Measurements from ENCODE around the gene TFPT. TPM values are rescaled to one million over a fixed set of nuclear protein-coding genes. Genes with fewer than 3 reads are reported as not detected.

Gene TFPT
- total RNA-seq, 1 donor from 2014 or later, result 6.1 TPM

DNA sequence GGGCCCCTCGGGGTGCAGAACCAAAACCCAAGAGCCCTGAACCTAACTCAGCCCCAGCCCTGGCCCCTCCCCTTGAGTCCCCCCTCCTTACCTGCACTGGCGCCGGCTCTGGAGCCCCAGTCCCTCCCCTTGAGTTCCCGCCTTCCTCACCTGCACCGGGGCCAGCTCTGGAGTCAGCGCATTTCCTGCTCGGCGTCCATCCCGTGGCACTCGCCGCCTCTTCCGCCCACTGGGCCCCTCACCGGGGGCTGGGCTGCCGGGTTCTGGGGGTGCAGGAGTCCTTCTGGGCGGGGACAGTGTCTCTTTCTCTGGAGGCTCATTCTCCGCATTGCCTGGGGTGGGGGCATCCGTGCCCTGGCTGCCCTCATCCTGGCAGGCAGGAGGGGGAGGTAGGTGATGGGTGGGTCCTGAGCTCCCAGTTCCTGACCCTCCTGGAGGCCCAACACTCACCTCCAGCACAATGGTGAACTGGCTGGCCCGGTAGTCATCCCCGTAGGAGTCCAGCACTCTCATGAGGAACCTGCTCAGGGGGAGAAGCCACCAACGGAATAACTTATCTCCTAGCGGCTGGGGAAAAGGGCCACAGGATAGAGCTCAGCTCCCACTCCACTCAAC is 7.5 kb downstream of the TFPT start:
- no peak for TF ChIP-seq CTCF (IDR thresholded peaks at IDR 0.05; ENCODE audit: insufficient read depth, low read length, severe bottlenecking)
- Histone ChIP-seq H3K4me3 (ENCODE audit: low read depth, low read length) (no peak overlapping the region), H3K36me3 (ENCODE audit: control insufficient read depth, insufficient read depth, low read length) (peaks cover 18% of the 10 kb centered on the region), H3K27me3 (ENCODE audit: control insufficient read depth, insufficient read depth, low read length) (no peaks in the 10 kb centered on the region)
- FAIRE-seq (no peak), DNase-seq (ENCODE audit: low read depth) (no peak)

GRCh38 chr19:54106716-54107115 is 8.7 kb downstream of the TFPT start:
- DNase-seq (ENCODE audit: low read depth) (no peak), FAIRE-seq (no peak)
- Histone ChIP-seq H3K27me3 (ENCODE audit: control insufficient read depth, insufficient read depth, low read length) (no peaks in the 10 kb centered on the region), H3K4me3 (ENCODE audit: low read depth, low read length) (no peak overlapping the region), H3K36me3 (ENCODE audit: control insufficient read depth, insufficient read depth, low read length) (peaks cover 18% of the 10 kb centered on the region)
- TF ChIP-seq CTCF (IDR thresholded peaks at IDR 0.05; ENCODE audit: insufficient read depth, low read length, severe bottlenecking), result no peak

GRCh38 chr19:54105796-54106195 is 9.7 kb downstream of the TFPT start:
- H3K36me3 ChIP-seq (ENCODE audit: control insufficient read depth, insufficient read depth, low read length), result peaks cover 17% of the 10 kb centered on the region
- no peaks in the 10 kb centered on the region for H3K27me3 ChIP-seq (ENCODE audit: control insufficient read depth, insufficient read depth, low read length)
- DNase-seq (ENCODE audit: low read depth), result no peak
- H3K4me3 ChIP-seq (ENCODE audit: low read depth, low read length), result no peak overlapping the region
- FAIRE-seq, result no peak
- TF ChIP-seq CTCF (IDR thresholded peaks at IDR 0.05; ENCODE audit: insufficient read depth, low read length, severe bottlenecking), result no peak

GRCh38 chr19:54104998-54105715 is 10.3 kb downstream of the TFPT start:
- H3K4me3 ChIP-seq (ENCODE audit: low read depth, low read length), result no peak overlapping the region
- no peaks in the 10 kb centered on the region for H3K27me3 ChIP-seq (ENCODE audit: control insufficient read depth, insufficient read depth, low read length)
- peaks cover 14% of the 10 kb centered on the region for H3K36me3 ChIP-seq (ENCODE audit: control insufficient read depth, insufficient read depth, low read length)
- FAIRE-seq (no peak), DNase-seq (ENCODE audit: low read depth) (no peak)
- no peak for TF ChIP-seq CTCF (IDR thresholded peaks at IDR 0.05; ENCODE audit: insufficient read depth, low read length, severe bottlenecking)

GRCh38 chr19:54102421-54103169 is 12.9 kb downstream of the TFPT start, which contains the start of gene NDUFA3:
NDUFA3 (plus strand) TSS chr19:54102855; CDS start chr19:54102879, 24 bp downstream.
- peaks cover 4% of the 10 kb centered on the region for H3K36me3 ChIP-seq (ENCODE audit: control insufficient read depth, insufficient read depth, low read length)
- H3K27me3 ChIP-seq (ENCODE audit: control insufficient read depth, insufficient read depth, low read length), result no peaks in the 10 kb centered on the region
- peak within 1 kb of the TSS; percentile 99 for H3K4me3 ChIP-seq (ENCODE audit: low read depth, low read length)
- TF ChIP-seq CTCF (IDR thresholded peaks at IDR 0.05; ENCODE audit: insufficient read depth, low read length, severe bottlenecking), result no peak
- FAIRE-seq (peak; percentile 91), DNase-seq (ENCODE audit: low read depth) (peak; percentile 93)

Data from bronchial epithelial cell (primary cell).